NK-92 treated with Interleukin-12 subunit alpha and Interleukin-12 subunit beta, amount 100 ng/mL, for 24 hours (cell line): ENCODE results near the gene FOXRED1.
A peak's percentile ranks its signal among the peaks of the same experiment; 100 is the strongest.
"Not testable (repeated sequence)": the region's sequence is repeated elsewhere in the genome, so short reads cannot be mapped to it uniquely, and the experiment has no call there.

Experiments used
- DNase-seq: peaks from one replicate; lab custom pipeline; 2025; lab: John Stamatoyannopoulos, UW

The FOXRED1 gene

DNA sequence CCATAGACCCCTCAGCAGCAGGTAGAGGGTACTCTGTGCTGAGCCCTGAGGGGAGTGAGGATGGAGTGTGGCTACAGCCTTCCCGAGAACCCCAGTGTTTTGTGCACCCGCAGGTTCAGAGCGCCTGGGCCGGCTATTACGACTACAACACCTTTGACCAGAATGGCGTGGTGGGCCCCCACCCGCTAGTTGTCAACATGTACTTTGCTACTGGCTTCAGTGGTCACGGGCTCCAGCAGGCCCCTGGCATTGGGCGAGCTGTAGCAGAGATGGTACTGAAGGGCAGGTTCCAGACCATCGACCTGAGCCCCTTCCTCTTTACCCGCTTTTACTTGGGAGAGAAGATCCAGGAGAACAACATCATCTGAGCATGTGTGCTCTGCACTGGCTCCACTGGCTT is 8.4 kb downstream of the FOXRED1 start:
- DNase-seq, result no peak

DNA sequence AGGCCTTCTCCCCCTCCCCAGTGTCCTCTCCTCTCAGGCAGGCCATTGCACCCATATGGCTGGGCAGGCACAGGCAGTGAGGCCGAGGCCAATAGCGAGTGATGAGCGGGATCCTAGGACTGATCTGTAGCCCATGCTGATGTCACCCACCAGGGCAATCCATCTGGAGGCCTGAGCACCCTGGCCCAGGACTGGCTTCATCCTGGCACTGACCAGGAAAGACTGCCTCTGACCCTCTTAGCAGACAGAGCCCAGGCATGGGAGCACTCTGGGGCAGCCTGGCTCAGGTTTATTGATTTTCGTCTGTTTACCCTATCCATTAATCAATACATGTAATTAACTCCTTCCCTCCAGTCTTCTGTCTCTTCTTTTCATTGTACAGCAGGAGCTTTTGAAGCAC is 8.8 kb downstream of the FOXRED1 start:
- no peak for DNase-seq

DNA sequence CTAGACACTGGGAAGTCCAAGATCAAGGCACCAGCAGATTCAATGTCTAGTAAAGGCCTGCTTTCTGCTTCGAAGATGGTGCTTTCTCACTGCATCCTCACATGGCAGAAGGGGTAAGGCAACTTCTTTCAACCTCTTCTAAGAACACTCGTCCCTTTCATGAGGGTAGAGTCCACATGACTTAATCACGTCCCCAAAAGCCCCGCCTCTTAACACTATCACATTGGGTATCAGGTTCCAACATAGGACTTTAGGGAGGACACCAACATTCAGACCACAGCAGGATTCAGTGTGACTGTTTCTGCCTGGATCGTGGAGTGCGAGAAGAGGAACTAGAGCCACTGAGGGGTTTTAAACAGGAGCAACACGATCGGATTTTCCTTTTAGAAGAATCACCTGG is 10.2 kb downstream of the FOXRED1 start:
- no peak for DNase-seq

DNA sequence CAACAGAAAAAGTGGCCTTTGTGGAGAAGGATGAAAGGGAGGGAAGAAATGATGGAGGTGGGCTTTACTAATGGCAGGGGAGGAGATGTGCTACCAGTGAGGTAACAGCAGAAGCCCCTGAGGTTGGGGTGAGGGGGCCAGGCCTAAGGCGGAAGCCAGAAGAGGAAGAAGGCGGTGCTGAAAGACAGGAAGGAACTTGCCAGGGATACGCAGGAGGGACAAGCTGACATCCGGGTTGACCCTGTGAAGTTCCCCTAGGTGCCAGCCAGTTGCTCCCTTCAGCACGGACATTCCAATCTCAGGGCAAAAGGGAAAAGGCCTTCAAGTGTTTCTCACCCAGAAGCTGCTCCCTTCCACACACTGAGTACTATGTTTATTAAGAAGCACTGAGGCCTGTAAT is 11.6 kb downstream of the FOXRED1 start:
- DNase-seq, result no peak

DNA sequence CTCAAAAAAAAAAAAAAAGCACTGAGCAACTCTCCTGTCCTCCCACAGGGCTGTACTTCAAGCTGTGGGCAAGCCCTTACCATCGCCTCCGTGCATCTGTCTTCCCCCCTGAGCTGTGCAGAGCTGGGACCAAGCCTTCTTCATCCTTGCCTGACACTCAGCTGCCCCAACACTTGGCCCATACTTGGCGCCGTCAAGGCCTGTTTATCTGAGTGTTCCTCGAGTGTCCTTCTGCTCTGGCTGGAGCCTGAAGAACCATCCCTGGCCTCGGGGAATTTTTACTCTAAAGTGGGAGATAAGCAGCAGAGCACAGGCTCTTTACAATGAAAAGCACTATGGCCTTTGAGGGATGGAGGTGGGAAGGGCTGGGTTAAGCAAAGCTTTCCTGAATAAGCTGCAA is 12.3 kb downstream of the FOXRED1 start:
- DNase-seq, result no peak

DNA sequence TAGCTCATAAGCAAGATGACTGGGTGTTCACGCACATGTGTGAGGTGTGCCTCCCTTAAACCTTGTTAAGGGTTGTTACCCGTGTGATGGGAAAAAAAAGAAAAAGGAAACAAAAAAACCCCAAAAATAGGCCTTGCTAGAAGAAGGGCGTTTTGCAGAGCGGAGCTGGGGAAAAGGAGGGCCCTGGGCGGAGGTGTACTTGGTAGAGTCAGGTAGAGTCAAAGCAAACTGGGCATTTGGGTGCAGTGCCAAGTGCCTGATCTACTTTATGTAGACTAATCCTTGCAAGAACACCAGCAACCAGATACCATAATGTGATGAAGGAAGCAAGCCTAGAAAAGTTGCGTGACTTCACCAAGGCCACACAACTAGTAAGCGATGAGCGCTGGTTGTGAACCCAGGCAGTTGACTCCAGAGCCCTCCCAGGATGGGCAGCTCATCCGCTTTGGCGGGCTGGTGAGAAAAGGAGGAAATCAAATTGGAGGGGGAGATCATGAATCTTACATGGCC is 12.8 kb downstream of the FOXRED1 start:
- DNase-seq, result no peak

DNA sequence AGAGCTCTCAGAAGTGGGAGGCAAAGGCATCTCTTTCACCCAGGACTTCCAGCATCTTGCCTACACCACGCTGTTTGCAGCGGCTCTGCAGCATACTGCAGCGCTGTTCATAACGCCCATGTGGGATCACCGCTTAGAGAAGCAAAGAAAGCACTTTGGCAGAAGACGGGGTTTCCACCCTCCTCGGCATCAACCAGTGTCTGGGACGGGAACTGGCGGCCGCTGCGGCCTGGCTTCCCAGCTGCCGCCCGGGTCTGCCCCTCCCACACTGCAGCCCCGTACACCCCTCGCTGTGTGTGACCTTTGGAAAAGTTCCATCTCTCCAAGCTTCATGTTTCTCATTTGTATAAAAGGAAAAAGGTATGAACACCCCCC is 13.4 kb downstream of the FOXRED1 start:
- no peak for DNase-seq

DNA sequence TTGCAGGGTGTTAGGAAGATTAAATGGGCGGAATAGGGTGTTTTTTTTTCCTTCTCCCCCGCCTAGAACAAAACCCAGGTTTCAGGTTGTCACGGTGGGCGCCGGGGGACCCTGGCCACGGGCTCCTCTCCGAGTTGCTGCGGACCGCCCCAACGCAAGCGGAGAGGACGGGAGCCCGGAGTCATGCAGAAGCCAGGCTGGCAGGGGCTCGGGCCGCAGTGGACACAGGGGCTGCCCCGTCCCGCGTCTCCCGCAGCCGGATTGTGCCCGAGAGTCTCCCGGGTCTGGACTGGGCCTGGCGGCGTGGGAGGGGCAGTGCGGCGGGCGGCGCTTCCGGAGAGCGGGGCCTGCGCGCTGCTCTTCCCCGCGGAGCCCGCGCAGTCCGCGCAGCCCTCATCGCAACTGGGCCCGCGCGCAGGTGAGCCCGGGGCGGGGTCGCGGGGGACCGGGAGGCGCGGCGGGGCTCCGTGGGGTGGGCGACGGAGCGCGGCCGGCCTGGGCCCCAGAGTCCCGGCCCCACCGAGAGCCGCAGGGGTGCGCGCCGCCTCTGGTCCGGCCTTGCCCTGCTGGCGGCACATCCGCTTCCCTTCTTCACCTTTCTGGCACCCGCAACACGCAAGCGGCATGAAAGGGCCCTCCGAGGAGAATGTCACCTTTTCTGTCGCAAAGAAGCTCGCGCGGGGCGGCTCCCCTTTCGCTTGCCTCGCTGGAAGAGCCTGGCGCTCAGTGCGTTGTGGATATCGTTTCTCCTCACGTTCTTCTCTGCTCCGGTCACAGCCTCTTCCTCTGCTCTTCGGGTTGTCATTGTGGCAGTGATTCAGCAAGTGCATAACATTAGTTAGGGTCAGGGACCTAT is 14.0 kb downstream of the FOXRED1 start, which contains the start of gene TIRAP:
Gene TIRAP (plus strand): TSS at position 358 of the 856 bp plus-strand sequence. CDS start 7,802 bp downstream, outside the sequence.
- no peak for DNase-seq

DNA sequence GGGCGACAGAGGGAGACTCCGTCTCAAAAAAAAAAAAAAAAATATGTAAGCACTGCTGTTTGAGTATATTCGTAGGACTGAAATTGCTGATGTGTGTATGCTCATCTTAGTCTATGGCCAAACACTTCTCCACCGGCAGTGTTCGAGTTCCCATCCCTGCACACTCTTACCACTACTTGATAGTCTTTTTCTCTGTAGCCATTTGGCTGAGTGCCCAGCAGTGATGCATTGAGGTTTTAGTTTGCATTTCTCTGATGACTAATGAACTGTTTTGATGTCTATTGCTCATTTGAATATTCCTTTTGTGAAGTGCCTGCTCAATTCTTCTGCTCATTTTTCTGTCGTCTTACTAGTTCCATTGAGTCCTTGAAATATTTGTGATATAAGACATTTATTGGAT is 15.9 kb downstream of the FOXRED1 start:
- DNase-seq, result no peak

DNA sequence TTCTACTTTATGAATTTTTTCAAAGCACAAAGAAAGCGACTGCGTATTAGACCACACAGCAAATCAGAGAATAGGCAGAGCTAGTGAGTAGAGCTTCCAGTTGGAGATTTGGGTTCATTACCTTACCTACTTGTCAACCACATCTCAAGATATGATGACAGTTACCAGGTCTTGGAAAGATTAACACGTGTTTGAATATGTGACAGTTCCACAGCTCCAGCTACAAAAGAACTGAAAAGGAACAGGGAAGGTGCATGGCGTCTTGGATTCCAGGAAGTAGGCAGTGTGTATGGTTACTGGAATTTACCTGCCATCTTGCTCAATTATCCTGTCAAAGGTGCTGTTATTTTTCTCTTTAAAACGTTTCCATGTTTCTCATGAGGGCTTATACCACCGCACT is 19.3 kb downstream of the FOXRED1 start:
- DNase-seq, result no peak

DNA sequence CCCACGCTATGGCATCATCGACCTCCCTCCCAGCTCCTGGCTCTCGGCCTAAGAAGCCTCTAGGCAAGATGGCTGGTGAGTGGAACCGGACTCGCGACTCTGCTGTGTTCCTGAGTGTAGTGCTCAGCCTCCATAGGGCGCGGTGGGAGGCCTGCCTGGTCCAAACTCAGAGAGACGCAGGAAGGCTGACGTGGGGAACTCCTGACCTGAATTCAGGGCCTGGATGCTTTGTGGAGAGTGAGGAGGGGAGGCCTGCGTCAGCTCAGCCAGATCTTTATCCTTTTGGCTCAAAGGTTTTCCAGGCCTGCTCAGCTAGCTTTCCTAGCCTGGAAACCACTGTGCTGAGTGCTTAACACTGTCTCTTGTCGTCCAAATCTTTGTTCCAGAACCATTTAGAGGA is 21.9 kb downstream of the FOXRED1 start:
- DNase-seq, result no peak

DNA sequence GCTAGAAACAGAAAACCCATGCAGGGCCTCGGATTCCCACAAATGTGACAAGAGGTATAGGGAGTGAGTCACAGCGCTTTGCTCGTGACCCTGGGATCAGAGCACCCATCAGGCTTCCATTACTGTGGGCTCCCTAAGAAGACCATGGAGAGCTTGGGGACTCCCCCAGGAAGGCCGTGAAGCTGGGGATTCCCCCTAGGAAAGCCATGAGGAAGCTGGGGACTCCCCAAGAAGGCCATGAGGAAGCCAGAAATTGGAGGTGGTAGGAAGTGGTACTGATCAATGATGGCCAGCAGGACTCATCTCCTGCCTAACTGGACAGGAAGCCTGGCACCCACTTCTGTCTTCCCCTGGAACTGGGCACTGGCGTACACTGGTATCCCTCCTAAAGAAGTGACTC is 24.8 kb downstream of the FOXRED1 start:
- no peak for DNase-seq

DNA sequence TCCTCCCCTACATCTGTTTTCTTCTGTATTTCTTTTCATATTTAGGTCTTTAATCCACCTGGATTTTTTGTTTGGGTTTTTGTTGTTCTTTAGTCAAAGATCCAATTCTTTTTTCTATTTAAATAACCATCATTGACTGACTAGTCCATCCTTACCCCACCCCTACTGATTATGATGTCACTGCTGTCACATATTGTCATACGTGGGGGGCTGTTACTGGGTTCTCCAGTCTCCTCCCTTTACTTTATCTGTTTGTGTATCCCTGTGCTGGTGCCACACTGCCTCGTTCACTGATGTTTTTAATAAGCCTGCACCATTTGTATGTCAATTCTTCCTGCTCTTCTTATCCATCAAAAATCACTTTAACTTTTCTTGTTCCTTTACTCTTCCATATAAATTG is 28.1 kb downstream of the FOXRED1 start:
- DNase-seq, result no peak

DNA sequence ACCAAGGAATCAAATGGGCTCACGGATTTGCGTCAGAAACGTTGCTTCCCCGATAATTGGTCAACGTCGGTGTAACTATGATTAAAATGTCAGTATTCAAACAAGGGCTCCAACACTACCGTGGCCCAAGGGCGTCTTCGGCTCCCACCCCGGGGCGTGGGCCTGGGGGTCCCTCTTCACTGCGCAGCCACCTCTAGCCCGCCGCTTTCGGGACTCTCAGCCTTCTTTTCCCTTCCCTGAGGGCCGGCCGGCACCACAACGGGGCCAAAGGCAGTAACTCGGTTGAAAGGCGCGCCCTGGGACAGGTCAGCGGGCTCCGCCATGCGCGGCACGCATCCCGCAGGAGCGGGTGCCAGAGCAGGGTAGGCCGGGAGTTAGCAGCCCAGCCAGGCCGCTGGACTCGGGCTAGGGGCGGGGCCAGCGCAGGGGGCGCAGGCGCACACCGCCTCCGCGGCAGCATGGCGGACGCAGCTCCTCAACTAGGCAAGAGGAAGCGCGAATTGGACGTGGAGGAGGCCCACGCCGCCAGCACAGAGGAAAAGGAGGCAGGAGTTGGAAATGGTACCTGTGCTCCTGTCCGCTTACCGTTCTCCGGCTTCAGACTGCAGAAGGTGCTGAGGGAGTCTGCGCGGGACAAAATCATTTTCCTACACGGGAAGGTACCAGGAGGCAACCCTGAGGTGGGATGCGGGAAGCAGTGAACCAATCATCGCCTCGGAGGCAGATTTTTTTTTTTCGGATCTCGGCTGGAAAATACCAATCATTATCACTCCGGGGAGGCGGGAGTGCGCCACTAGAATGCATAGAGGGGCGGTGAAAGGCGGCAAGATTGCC is 34.9 kb downstream of the FOXRED1 start, which contains the start of gene DCPS:
Gene DCPS (plus strand): TSS at position 438 of the 834 bp plus-strand sequence. CDS start 21 bp downstream, at position 459.
- DNase-seq, result peak; percentile 71

DNA sequence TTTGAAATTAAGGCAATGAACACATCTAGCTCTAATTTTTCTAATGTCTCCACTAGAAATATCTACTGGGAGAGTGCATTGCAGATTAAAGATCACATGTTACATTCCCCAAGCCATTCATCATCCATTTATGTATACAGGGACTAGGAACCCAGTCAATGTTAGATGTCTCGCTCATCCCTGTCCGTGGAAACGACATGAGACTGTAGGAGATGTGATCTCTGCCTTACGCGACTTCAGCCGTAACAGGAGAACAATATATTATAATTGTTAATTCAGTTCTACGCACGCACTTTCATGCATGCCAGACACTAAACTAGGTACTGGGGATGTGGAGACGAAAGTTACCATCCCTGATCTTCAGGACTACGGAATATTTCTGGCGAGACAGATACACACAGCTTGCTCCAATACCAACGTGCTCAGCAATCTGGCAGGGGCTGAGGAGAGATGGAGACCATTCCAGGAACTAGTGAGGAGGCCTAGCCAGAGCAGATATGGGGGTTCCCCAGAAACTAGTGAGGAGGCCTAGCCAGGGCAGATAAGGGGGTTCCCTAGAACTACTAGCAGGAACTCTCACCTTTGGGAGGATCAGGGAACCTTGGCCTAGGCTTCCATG is 35.6 kb downstream of the FOXRED1 start:
- no peak for DNase-seq

DNA sequence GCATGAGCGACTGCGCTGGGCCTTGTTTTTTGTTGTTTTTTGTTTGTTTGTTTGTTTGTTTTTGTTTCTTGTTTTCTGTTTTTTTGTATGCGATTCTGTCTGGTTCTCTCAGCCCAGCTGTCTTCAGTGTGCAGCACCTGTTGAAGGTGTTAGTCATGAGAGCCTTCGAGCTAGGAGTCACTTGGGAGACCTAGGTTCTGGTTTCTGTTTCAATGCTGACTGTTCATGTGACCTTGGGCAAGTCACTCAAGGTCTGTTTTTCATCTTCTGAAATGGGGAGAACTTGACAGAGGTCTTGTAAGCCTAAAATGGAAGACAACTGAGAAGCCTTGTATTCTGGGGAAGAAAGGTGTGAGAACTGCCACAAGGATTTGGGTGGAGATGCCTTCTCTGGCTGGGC is 36.7 kb downstream of the FOXRED1 start:
- DNase-seq, result no peak

DNA sequence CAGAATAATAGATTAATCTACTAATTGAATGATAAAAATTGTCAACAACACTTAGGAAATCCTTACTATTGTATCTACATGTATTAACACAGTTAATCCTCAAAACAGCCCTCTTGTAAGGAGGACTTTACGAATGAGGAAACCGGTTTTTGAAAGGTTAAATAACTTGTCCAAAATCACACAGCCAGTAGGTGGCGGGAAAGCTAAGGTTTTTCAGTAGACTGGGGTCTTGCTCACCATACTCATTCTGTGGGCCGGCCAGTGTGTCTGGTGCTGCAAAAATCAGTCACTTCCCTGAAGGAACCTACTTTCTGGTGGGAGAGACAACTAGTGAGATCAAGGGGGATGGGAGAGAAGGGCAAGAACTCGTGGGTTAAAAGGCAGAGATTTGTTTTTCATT is 38.8 kb downstream of the FOXRED1 start:
- DNase-seq, result no peak

DNA sequence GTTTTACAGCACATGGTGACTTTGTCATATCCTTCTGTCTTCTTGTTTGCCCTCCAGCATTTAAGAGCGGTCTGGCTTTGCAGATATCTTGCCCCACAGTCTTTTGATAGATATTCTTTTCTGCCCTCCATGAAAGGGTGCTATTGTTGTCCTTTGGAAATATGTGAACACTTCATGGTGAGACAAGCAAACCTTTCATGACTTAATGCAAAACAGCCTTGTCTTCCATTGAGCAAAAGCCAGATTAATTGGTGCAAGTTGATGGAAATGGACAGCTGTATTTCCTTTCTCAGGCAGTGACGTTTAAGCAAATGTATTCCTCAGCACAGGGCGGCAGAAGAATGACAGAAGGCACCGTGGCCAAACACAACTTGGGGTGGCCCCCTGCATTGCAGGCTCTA is 39.3 kb downstream of the FOXRED1 start:
- no peak for DNase-seq

DNA sequence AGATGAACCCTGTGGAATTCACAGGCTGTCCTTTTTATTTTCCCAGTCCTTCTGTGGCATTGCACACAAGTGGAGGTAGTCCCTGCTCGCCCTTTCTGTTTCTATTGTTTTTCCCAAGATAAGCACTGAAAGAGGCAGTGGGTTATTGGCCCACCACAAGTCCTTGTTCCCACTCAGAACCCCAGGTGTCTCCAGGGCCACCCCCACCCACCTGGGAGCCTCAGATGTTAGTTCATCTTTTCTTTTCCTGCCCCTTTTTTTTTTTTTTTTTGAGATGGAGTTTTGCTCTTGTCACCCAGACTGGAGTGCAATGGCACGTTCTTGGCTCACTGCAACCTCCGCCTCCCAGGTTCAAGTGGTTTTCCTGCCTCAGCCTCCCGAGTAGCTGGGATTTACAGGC is 39.8 kb downstream of the FOXRED1 start:
- not testable (repeated sequence) for DNase-seq

DNA sequence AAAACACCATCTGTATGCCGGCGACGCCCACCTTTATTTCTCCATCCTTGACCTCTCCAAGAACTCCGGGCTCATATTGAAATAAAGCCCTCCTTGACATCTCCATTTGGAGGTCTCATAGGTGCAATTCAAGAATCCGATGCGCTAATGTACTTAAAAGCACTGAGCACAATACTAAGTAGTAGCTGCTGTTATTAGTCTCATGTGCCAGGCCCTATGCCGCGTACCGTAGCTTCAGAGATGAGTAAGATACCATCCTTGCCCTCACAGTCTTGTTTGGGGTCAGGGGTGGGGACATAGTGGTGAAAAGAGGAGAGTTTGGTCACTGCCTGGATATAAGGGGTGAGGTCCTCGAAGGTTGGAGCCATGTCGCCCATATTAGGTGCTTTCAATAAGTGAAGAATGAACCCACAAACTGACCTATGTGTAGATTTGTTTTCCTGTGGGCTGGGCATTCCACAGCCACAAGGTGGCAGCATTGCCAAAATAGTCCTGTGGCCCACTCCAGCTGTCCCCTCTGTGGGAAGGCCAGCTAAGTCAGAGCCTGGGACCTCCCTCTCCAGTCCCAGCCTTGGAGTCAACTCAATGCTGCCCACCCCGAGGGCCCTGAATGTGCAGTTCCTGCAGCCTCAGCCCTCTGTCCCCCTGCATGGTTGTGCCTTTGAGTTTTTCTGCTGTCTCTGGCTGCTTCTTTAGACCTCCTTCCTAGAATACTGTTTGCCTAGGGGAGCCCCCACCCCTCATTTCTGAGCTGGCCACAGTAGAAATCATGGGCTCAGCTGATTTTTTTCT is 41.4 kb downstream of the FOXRED1 start:
- peak; percentile 36 for DNase-seq

DNA sequence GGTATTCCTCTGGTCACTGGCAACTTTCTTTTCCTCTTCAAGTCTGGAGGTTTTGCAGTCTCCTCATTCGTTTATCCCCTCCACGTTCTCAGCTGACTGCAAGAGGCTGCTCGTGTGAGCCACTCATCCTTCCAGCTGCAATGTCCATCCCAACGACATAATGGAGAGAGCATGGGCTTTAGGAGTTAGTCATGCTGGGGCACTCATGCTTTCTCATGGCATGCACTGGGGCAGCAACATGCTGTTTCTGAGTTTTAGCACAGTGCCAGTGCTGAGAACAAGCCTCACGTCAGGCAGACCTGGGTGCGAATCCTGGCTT is 42.0 kb downstream of the FOXRED1 start:
- no peak for DNase-seq
